Astrocyte of the spinal cord (primary cell): Measurements from ENCODE around the gene ZNF574.

Source experiments
- DNase-seq: peaks from one replicate; pipeline ENCODE4 v3.0.0; 2011; ENCODE audit warnings: low read depth, low spot score
- H3K4me3 ChIP-seq: 2 replicates; pipeline ENCODE4 v1.5.1; 2011; ENCODE audit warnings: low read depth, mild to moderate bottlenecking, low read length, moderate library complexity
- in situ Hi-C: cut with HindIII; loops from 2 replicates; pipeline ENCODE4 v1.10.0; 2017; ENCODE audit warnings: low sequenced_read_pairs
- TF ChIP-seq, protein P1 (sequence below): IDR thresholded peaks from 2 replicates; pipeline ENCODE4 v1.5.1; 2012; ENCODE audit warnings: low read depth, mild to moderate bottlenecking, low read length, inconsistent platforms

ZNF574 gene

GRCh38 chr19:42089191-42089750 is 13.3 kb downstream of the ZNF574 start:
- in situ Hi-C loops, result no loop called here
- DNase-seq, result no peak
- no peak overlapping the region for H3K4me3 ChIP-seq
- TF ChIP-seq, protein P1, sequence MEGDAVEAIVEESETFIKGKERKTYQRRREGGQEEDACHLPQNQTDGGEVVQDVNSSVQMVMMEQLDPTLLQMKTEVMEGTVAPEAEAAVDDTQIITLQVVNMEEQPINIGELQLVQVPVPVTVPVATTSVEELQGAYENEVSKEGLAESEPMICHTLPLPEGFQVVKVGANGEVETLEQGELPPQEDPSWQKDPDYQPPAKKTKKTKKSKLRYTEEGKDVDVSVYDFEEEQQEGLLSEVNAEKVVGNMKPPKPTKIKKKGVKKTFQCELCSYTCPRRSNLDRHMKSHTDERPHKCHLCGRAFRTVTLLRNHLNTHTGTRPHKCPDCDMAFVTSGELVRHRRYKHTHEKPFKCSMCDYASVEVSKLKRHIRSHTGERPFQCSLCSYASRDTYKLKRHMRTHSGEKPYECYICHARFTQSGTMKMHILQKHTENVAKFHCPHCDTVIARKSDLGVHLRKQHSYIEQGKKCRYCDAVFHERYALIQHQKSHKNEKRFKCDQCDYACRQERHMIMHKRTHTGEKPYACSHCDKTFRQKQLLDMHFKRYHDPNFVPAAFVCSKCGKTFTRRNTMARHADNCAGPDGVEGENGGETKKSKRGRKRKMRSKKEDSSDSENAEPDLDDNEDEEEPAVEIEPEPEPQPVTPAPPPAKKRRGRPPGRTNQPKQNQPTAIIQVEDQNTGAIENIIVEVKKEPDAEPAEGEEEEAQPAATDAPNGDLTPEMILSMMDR, result no peak

GRCh38 chr19:42089772-42090171 is 13.8 kb downstream of the ZNF574 start:
- no peak overlapping the region for H3K4me3 ChIP-seq
- TF ChIP-seq, protein P1, result no peak
- no peak for DNase-seq
- in situ Hi-C loops, result no loop called here

DNA sequence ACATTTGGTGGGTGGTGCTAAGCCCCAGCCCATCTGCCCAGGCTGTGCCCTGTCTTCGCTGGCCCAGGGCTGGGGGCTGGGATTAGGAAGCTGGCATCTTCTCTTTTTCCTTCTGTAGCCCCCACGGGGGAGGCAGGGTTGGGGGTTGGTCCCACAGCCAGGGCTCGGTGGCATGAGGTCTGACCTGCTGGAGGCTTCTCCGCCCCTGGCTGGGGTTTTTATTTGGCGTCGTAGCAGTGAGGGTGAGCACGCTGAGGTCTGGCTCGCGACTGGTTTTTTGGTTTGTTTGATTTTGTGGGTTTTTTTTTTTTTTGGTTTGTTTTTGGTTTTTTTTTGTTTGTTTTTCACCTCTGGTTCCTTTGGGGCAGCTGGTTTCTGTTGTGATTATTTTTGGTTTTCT is 14.7 kb downstream of the ZNF574 start:
- DNase-seq, result no peak
- TF ChIP-seq, protein P1, result no peak
- no peak overlapping the region for H3K4me3 ChIP-seq
- in situ Hi-C loops, result no loop called here

DNA sequence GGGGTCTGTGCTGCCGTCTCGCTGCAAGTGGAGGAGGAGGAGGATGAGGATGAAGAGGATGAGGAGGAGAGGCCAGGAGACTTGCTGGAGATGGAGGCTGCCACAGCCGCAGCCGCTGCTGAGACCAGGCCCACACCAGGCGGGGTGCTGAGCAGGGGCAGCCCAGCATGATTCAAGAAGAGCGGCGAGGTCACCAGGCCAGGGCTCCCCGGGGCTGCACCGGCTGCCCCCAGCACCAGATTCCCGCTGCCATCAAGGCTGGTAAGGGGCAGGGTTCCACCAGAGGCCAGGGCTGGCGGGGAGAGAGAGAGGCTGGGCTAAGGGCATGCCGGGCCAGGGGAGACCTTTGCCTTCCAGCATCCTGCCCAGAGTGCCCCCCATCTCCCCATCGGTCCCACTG is 15.3 kb downstream of the ZNF574 start:
- in situ Hi-C loops, result no loop called here
- DNase-seq, result no peak
- TF ChIP-seq, protein P1, result no peak
- H3K4me3 ChIP-seq, result no peak overlapping the region

- in situ Hi-C loops, result no loop called here
- H3K4me3 ChIP-seq, result no peak overlapping the region
- no peak for DNase-seq
- TF ChIP-seq, protein P1, result no peak
These were observed 15.8 kb downstream of the ZNF574 start for GRCh38 chr19:42091742-42092141.

GRCh38 chr19:42092350-42092749 is 16.4 kb downstream of the ZNF574 start:
- no peak overlapping the region for H3K4me3 ChIP-seq
- in situ Hi-C loops, result no loop called here
- TF ChIP-seq, protein P1, result peak; percentile 63
- DNase-seq, result no peak

DNA sequence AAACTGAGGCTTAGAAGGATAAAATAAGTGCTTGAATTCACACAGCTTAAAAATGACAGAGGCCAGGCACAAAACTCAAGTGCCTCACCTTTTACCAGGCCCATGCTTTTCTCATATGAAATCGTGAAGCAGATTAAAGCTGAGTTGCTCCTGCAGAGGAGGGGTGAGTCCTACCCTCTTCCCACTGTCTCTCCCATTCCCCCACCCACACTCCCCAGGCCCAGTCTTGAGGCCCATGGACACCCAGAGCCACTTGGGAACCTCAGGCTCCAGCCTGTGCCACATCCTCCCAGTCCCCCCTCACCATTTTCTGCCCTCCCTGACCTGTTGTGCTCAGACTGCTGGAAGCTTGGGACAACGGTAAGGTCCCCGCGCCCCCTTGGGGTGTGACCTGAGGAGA is 17.5 kb downstream of the ZNF574 start:
- H3K4me3 ChIP-seq, result no peak overlapping the region
- no peak for DNase-seq
- in situ Hi-C loops, result no loop called here
- TF ChIP-seq, protein P1, result no peak
